Peyer's patch (tissue), 4 donors: ENCODE measurements around the gene SLC35B3.

Experiments used
- POLR2A ChIP-seq, 2 donors: fragments of 450-650 bp; IDR thresholded peaks; one replicate each; pipeline ENCODE4 v1.5.1; 2017; ENCODE audit warnings: antibody characterized with exemption in 2 of 2, mild to moderate bottlenecking in 2 of 2, moderate library complexity in 2 of 2
- TF ChIP-seq, protein P1 (sequence below), 6 experiments: fragments of 450-650 bp in 4 of 6; fragments of 200-600 bp in 2 of 6; sonication (generic) in 1 of 6; IDR thresholded peaks; one replicate each; pipeline ENCODE4 v1.5.1; 2017 to 2019; ENCODE audit warnings: antibody characterized with exemption in 6 of 6, mild to moderate bottlenecking in 3 of 6, moderate library complexity in 1 of 6

DNA sequence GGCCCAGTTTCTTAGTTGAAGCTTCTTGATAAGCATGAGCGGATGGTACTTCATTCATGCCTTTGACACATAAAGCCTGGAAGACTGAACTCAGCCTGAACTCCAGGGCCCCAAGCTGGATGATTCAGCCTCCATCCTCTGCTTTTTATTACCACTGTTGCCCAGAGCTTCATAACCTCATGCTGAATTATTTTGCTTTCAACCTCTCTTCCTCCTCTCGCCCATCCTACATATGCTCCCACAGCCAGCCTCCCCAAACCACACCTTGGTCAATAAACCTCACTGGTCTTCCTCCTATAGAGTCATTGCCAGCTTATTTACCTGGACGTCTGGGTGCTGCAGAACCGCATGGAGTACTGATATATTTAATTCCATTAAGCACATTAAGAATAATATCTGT lies 59.4 kb downstream of the SLC35B3 start:
- no peak for TF ChIP-seq POLR2A (IDR thresholded peaks at IDR 0.05)
- TF ChIP-seq, protein P1, sequence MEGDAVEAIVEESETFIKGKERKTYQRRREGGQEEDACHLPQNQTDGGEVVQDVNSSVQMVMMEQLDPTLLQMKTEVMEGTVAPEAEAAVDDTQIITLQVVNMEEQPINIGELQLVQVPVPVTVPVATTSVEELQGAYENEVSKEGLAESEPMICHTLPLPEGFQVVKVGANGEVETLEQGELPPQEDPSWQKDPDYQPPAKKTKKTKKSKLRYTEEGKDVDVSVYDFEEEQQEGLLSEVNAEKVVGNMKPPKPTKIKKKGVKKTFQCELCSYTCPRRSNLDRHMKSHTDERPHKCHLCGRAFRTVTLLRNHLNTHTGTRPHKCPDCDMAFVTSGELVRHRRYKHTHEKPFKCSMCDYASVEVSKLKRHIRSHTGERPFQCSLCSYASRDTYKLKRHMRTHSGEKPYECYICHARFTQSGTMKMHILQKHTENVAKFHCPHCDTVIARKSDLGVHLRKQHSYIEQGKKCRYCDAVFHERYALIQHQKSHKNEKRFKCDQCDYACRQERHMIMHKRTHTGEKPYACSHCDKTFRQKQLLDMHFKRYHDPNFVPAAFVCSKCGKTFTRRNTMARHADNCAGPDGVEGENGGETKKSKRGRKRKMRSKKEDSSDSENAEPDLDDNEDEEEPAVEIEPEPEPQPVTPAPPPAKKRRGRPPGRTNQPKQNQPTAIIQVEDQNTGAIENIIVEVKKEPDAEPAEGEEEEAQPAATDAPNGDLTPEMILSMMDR (IDR thresholded peaks at IDR 0.05): no peak
